GM12872 (cell line): ENCODE measurements around the gene CTXND1.

Experiments used
- TF ChIP-seq, protein P1 (sequence below): IDR thresholded peaks from 3 replicates; pipeline ENCODE4 v1.5.1; 2011; ENCODE audit warnings: low read depth, mild to moderate bottlenecking, low read length, moderate library complexity; ENCODE audit not compliant: insufficient read depth

Gene CTXND1

DNA sequence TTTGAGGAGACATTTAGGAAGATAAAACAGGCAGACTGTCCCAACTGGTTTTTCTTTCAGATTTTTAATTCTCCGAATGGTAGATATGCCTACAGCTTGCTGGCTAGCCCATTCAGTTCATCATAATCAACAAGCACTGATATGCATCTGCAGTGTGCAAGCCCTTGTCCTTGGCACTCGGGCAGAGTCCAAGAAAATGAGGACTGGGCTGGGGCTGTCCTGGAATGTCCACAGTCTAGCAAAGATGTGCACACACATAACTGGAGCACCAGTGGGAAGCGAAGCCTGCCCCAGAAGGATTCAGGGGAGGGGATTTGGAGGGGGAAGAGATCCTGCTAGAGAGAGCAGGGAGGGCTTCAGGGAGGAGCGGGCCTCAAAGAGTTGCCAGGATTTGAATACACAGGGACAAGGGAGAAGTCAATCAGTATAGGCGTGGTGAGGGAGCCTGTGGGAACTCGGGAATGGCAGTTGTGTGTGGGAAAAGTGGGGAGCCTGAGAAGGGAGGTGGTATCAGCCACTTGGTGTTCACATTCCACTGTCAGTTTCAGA is 90.5 kb downstream of the CTXND1 start:
- TF ChIP-seq, protein P1, sequence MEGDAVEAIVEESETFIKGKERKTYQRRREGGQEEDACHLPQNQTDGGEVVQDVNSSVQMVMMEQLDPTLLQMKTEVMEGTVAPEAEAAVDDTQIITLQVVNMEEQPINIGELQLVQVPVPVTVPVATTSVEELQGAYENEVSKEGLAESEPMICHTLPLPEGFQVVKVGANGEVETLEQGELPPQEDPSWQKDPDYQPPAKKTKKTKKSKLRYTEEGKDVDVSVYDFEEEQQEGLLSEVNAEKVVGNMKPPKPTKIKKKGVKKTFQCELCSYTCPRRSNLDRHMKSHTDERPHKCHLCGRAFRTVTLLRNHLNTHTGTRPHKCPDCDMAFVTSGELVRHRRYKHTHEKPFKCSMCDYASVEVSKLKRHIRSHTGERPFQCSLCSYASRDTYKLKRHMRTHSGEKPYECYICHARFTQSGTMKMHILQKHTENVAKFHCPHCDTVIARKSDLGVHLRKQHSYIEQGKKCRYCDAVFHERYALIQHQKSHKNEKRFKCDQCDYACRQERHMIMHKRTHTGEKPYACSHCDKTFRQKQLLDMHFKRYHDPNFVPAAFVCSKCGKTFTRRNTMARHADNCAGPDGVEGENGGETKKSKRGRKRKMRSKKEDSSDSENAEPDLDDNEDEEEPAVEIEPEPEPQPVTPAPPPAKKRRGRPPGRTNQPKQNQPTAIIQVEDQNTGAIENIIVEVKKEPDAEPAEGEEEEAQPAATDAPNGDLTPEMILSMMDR: no peak

DNA sequence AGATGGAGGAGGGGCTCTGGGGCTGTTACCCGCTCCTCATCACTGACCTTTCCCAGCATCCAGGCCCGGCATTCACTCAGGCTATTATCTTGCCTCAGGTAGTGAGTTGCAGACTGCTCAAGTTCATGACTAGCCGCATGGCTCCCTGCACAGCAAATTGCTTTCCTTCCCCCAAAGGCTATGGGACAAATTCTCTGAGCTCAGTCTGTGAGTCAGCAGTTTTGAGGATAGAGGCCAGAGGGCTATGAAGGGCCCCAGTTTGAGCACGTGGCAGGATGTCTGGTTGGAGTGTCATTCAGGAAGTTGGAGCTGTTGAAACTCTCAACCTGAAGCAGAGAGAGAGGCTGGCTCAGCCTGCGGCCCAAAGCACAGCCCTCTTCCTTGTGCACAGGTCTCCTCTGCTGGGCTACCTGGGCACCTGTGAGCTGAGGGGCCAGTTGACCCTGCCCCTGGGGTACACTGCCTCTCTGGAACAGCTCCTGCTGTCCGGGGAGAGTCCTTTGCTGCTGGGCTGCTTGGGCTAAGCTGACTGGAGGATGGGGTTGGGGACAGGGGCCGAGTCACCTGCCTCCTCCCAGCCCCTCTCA is 91.3 kb downstream of the CTXND1 start:
- TF ChIP-seq, protein P1: no peak

DNA sequence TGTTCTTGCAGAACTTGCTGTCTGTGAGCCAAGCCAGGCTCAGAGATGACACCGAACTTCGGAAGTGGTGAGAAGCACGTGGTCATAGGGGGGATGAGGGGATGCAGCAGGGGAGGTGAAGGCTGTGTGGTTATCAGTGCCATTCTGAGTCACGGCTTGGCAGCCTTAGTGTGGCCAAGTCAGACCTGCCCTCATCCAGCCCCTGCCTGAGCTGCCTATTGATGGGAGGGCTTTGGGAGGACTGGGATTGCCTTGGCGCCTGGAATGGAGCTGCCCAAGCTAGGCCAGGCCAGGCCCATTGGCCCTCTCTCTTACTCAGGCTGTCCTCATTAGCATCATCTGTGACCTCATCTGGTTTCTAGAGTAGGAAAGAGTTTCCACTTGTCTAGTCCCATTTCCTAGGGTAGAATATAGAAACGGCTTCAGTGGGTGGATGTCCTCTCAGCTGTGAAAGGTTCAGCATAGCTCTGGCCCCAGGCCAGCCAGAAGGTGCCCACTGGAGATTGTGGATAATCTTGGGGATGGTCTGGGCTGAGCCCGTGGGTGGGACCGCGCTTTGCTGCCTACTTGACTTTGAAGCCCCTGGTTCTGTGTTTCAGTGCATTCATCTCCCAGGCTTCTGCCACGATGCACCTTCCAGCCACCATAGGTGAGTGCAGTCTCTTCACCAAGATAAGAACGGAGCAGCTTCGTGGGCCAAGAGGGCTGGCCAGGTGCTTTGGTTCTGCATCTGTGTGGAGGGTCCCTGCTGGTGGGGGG is 92.0 kb downstream of the CTXND1 start:
- TF ChIP-seq, protein P1: no peak

DNA sequence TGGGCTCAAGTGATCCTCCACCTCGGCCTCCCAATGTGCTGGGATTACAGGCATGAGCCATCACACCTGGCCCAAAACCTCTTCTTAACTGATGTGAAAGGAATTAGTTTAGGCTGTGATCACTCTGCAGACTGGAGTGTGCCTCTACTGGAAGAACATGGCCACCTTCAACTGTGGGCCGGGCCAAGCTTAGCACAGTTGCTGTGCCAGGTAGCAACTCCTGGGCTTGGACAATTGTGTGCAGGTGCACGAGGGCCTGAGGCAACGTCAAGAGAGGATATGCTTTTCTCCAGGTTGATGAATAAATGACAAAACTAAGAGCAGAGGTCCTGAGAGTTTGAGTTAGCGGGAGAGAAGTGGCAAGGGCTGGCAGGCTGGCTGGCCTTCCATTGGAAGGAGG is 92.7 kb downstream of the CTXND1 start:
- TF ChIP-seq, protein P1: no peak

DNA sequence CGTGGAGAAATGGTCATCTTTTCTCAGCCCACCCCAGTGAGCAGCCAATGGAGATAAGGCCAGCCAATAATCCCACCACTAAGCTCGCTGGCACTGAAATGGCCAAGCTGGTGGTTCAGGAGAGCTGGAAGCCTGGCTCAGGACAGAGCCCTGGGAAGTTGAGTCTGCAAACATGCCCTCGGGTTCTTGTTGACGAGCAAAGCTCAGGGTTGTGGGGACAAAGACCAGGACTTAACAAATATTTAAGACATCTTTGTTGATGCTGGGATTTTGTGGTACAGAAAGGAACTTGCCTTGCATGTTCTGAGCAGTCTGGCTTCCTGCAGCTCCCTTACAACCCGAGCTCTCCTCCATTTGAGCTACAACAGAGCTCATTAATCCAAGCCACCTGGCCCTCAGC is 94.8 kb downstream of the CTXND1 start:
- TF ChIP-seq, protein P1: no peak

DNA sequence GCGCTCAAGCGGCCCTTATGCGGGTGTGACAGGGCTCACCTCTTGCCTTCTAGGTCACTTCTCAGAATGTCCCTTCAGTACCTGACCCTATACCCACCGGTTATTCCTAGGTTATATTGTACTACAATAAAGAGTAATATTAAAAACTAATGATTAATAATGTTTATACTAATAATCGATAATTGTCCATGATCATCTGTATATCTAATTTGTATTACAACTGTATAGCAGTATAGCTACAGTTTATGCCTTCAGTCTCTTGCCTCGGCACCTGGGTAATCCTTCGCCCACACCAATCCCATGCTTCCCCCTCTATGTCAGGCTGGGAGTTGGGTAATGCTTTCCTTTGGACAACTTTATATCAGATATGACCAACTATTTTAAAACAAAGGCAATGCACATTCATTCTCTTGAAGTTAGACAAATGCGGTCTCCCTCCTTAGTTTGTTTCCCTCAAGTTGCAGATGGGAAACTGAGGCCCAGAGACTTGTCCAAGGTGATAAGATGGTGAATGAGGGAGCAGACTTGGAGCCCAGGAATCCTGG is 95.8 kb downstream of the CTXND1 start:
- TF ChIP-seq, protein P1: no peak

DNA sequence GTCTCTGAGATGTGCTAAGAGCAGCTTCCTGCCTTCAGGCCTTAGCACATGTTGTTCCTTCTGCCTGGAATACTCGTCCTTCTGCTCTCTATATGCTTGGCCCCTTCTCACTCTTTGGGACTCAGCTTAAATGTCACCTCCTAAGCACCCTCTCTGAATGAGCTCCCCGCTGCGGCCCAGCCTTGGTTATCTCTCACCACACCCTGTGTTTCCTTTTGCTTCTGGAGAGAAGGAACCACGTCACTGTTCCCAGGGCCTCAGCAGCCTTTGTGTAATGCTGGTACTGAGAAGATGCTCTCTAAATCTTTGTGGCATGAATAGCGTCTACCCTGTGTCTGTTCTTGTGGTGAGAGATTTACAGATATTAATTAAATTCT is 97.0 kb downstream of the CTXND1 start:
- TF ChIP-seq, protein P1: no peak
